Measurements from ENCODE around the gene WDHD1.

GRCh38 chr14:54916101-54916500 is 110.8 kb downstream of the WDHD1 start:
- TF ChIP-seq POLR2AphosphoS5 (IDR thresholded peaks at IDR 0.05; ENCODE audit: low read depth, low read length) (no peak), POLR2A (IDR thresholded peaks at IDR 0.05; ENCODE audit: low read depth, low read length) (no peak)
